HepG2 (cell line): ENCODE results near the gene CLDN11. TPM values are rescaled to one million over a fixed set of nuclear protein-coding genes. Genes with fewer than 3 reads are reported as not detected.

Experiments
- ATAC-seq: fragments of 200-7000 bp; cut with Tn5 transposase; 3 replicates; pipeline ENCODE4 v1.9.1; 2020; ENCODE audit warnings: mild to moderate bottlenecking, moderate library complexity
- BruUV-seq: library from RNA; stranded (reverse); fragments of 400-500 nt; replicated peaks from 2 replicates; lab custom pipeline; 2021; lab: Mats Ljungman, UMichigan
- CTCF ChIA-PET: fragments of 300-600 bp; formaldehyde crosslinking; extraction: SDS; loops from one replicate; lab custom pipeline; 2021; ENCODE audit warnings: low total read pairs, inconsistent platforms, low intra/inter-chr PET ratio; lab: Yijun Ruan, JAX
- POLR2A ChIA-PET: fragments of 350-600 bp; sonication (Branson Sonifier 250); formaldehyde crosslinking; loops from one replicate; lab custom pipeline; 2020; ENCODE audit warnings: antibody characterized with exemption, inconsistent platforms; lab: Yijun Ruan, JAX
- DNase-seq: peaks from one replicate; pipeline ENCODE4 v3.0.0-alpha.2; 2015; ENCODE audit warnings: low spot score
- FAIRE-seq: peaks from 3 replicates; lab custom pipeline; 2011; peaks lifted over from hg19 to GRCh38; lab: Jason Lieb, UNC
- H2AFZ ChIP-seq: one replicate; pipeline ENCODE4 v1.6.1; 2011; ENCODE audit warnings: low read length, inconsistent platforms
- H3K27ac ChIP-seq: fragments of 300-600 bp; 3 replicates; pipeline ENCODE4 v1.8.0; 2011; ENCODE audit warnings: mixed run types, mild to moderate bottlenecking, mixed read lengths, low read length, inconsistent platforms; ENCODE audit not compliant: insufficient read depth; ENCODE audit errors: extremely low read length
- H3K27me3 ChIP-seq, 2 experiments: fragments of 200-600 bp in 1 of 2; 2 replicates in 1 of 2; 3 replicates in 1 of 2; pipeline versions ENCODE4 v1.6.0 to v1.8.0; 2011; ENCODE audit warnings: low read length in 2 of 2, mild to moderate bottlenecking in 2 of 2, moderate library complexity in 2 of 2, inconsistent platforms in 1 of 2; ENCODE audit not compliant: insufficient read depth in 2 of 2, control insufficient read depth in 1 of 2
- H3K36me3 ChIP-seq, 2 experiments: fragments of 200-600 bp in 1 of 2; replicated peaks in 1 of 2; 2 replicates in 1 of 2; 3 replicates in 1 of 2; pipeline versions ENCODE4 v1.5.1 to v1.8.0; 2011; ENCODE audit warnings: low read length in 2 of 2, inconsistent platforms in 1 of 2; ENCODE audit not compliant: insufficient read depth in 2 of 2, control insufficient read depth in 1 of 2
- H3K4me1 ChIP-seq: 2 replicates; pipeline ENCODE4 v1.5.1; 2012; ENCODE audit warnings: low read length, inconsistent platforms; ENCODE audit not compliant: insufficient read depth
- H3K4me2 ChIP-seq: 2 replicates; pipeline ENCODE4 v1.6.0; 2011; ENCODE audit warnings: low read depth, low read length, inconsistent platforms
- H3K4me3 ChIP-seq, 3 experiments: fragments of 200-600 bp in 1 of 3; sonication (generic), shearing (Covaris generic) in 1 of 3; replicated peaks in 1 of 3; 2 replicates each; pipeline ENCODE4 v1.5.1; 2011 to 2016; ENCODE audit warnings: low read length in 3 of 3, inconsistent platforms in 2 of 3, low read depth in 2 of 3, mild to moderate bottlenecking in 2 of 3, control low read depth in 1 of 3, mixed read lengths in 1 of 3; ENCODE audit not compliant: insufficient read depth in 1 of 3
- H3K79me2 ChIP-seq: one replicate; pipeline ENCODE4 v1.6.1; 2011; ENCODE audit warnings: low read length, inconsistent platforms; ENCODE audit not compliant: insufficient read depth
- H3K9ac ChIP-seq: 2 replicates; pipeline ENCODE4 v1.6.0; 2011; ENCODE audit warnings: mild to moderate bottlenecking, low read depth, low read length, inconsistent platforms; ENCODE audit not compliant: insufficient read depth
- H3K9me3 ChIP-seq: 2 replicates; pipeline ENCODE4 v1.5.1; 2012; ENCODE audit warnings: mild to moderate bottlenecking, low read length
- H4K20me1 ChIP-seq: 2 replicates; pipeline ENCODE4 v1.6.0; 2011; ENCODE audit warnings: inconsistent platforms, mild to moderate bottlenecking, low read length, moderate library complexity; ENCODE audit not compliant: insufficient read depth
- DNMT1 ChIP-seq: sonication (generic); formaldehyde crosslinking; IDR thresholded peaks from 2 replicates; pipeline ENCODE4 v1.5.1; 2020; ENCODE audit warnings: mild to moderate bottlenecking, missing genetic modification reagents
- DNMT3B ChIP-seq: conservative IDR thresholded peaks from 2 replicates; pipeline ENCODE4 v1.6.1; 2016; ENCODE audit warnings: missing biosample characterization, control low read depth
- ERF ChIP-seq: IDR thresholded peaks from 2 replicates; pipeline ENCODE4 v1.6.1; 2018; ENCODE audit warnings: missing biosample characterization, missing genetic modification reagents
- ESRRA ChIP-seq: sonication (generic); formaldehyde crosslinking; IDR thresholded peaks from 2 replicates; pipeline ENCODE4 v1.5.1; 2020; ENCODE audit warnings: mild to moderate bottlenecking, low read depth, missing genetic modification reagents
- MBD4 ChIP-seq: IDR thresholded peaks from 2 replicates; pipeline ENCODE4 v1.6.1; 2012; ENCODE audit warnings: low read length, inconsistent platforms, borderline replicate concordance
- NCOR1 ChIP-seq: fragments of 200-600 bp; sonication (generic); IDR thresholded peaks from 2 replicates; pipeline ENCODE4 v1.7.0; 2017; ENCODE audit warnings: antibody characterized with exemption, low read length, borderline replicate concordance
- PCBP2 ChIP-seq: fragments of 200-400 bp; formaldehyde crosslinking; optimal IDR thresholded peaks from 2 replicates; pipeline ENCODE3; 2018; ENCODE audit warnings: low read length, low read depth; ENCODE audit not compliant: poor library complexity, severe bottlenecking
- TOE1 ChIP-seq: sonication (generic); formaldehyde crosslinking; IDR thresholded peaks from 2 replicates; pipeline ENCODE4 v1.4.0; 2020; ENCODE audit warnings: mild to moderate bottlenecking, missing genetic modification reagents
- U2AF2 ChIP-seq: fragments of 200-400 bp; formaldehyde crosslinking; IDR thresholded peaks from 2 replicates; pipeline ENCODE4 v1.6.1; 2017; ENCODE audit warnings: low read depth, mild to moderate bottlenecking, low read length
- ZNF691 ChIP-seq: sonication (generic); formaldehyde crosslinking; IDR thresholded peaks from 2 replicates; pipeline ENCODE4 v1.4.0; 2020; ENCODE audit warnings: missing genetic modification reagents, low read depth, mild to moderate bottlenecking, borderline replicate concordance
- ZNF780A ChIP-seq: sonication (generic); formaldehyde crosslinking; IDR thresholded peaks from 2 replicates; pipeline ENCODE4 v1.8.0; 2022; ENCODE audit warnings: mild to moderate bottlenecking, missing genetic modification reagents, moderate library complexity
- ZNF883 ChIP-seq: sonication (generic); formaldehyde crosslinking; IDR thresholded peaks from 2 replicates; pipeline ENCODE4 v1.5.1; 2020; ENCODE audit warnings: mild to moderate bottlenecking, missing genetic modification reagents; ENCODE audit errors: not compliant biosample characterization
- WGBS: methylation state at CpG from one replicate; pipeline ENCODE4 v1.1.6; 2017; ENCODE audit warnings: low lambda C conversion rate; 5-methylcytosine and 5-hydroxymethylcytosine counted together
- in situ Hi-C: cut with HindIII; loops from 2 replicates; pipeline ENCODE4 v1.10.0; 2017; ENCODE audit warnings: low pct_unique_long_range_greater_than_20kb; ENCODE audit not compliant: extremely low pct_ligation_motif_present
- intact Hi-C: fragments of 100-400 bp; cut with micrococcal nuclease; formaldehyde crosslinking; loops from one replicate; pipeline ENCODE4 v1.10.0; 2022; ENCODE audit not compliant: unreplicated experiment
- polyA plus RNA-seq, 8 experiments: library from polyadenylated mRNA; depleted of rRNA in 3 of 8; stranded (reverse) in 7 of 8; unstranded in 1 of 8; fragments of >200 nt; fragmentation: Illumina TruSeq in 4 of 8; extraction: Trizol in 4 of 8; gene quantifications; 2 replicates each; pipeline versions ENCODE4 v1.2.1 to v1.2.3, GENCODE V29; 2011 to 2016; ENCODE audit warnings: low read depth in 4 of 8, missing spikeins in 1 of 8, mixed read lengths in 1 of 8; ENCODE audit not compliant: insufficient read depth in 1 of 8
- total RNA-seq, 5 experiments: library from RNA; depleted of rRNA; stranded (reverse); fragments of >200 nt; fragmentation: Illumina TruSeq; extraction: Trizol; gene quantifications; 2 replicates each; pipeline ENCODE4 v1.2.3, GENCODE V29; 2016; ENCODE audit warnings: low read depth in 1 of 5
- TF ChIP-seq, protein P1 (sequence below): IDR thresholded peaks from 2 replicates; pipeline ENCODE4 v1.6.1; 2012; ENCODE audit warnings: inconsistent platforms
- TF ChIP-seq, protein P2 (sequence below): sonication (generic); formaldehyde crosslinking; IDR thresholded peaks from 2 replicates; pipeline ENCODE4 v1.9.0; 2021; ENCODE audit warnings: missing genetic modification reagents, borderline replicate concordance
- TF ChIP-seq, protein P3 (sequence below): sonication (generic); formaldehyde crosslinking; IDR thresholded peaks from 2 replicates; pipeline ENCODE4 v1.9.0; 2022; ENCODE audit warnings: low read depth, missing genetic modification reagents
- TF ChIP-seq, protein P4 (sequence below), 2 experiments: sonication (generic) in 1 of 2; formaldehyde crosslinking in 1 of 2; IDR thresholded peaks; 2 replicates each; pipeline versions ENCODE4 v1.4.0 to v1.6.1; 2016 to 2020; ENCODE audit warnings: borderline replicate concordance in 1 of 2, low read depth in 1 of 2, mild to moderate bottlenecking in 1 of 2, missing genetic modification reagents in 1 of 2

Gene CLDN11
- total and polyA plus RNA-seq, 2 of the 13 experiments (the other 11 are each of a cell fraction or from before 2014, with no cell fraction given) = 4.2 to 4.9 TPM

DNA sequence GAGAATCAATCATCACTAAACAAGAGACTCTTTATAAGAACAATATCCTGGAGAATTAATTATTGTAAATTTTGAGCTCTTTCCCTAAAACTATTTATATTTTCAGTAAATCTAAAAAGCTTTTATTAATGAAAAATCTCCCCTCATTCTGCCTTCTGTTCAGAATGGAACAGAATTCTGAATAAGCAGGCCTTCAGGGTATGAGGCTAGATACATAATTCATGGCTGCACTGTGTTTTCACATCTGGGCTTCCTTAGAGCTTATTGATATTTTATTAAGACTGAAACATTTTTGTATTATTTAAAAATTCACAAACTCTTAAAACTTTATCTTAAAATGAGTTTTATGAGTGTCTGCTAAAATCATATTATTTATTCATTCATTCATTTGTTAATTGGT lies 24.8 kb downstream of the CLDN11 start (continued):
- TF ChIP-seq, protein P1, sequence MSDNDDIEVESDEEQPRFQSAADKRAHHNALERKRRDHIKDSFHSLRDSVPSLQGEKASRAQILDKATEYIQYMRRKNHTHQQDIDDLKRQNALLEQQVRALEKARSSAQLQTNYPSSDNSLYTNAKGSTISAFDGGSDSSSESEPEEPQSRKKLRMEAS = no peak
- TF ChIP-seq ZNF883 (no peak), TOE1 (no peak), DNMT1 (CRISPR knock-in tag) (no peak), MBD4 (no peak), ZNF691 (CRISPR knock-in tag) (no peak)

DNA sequence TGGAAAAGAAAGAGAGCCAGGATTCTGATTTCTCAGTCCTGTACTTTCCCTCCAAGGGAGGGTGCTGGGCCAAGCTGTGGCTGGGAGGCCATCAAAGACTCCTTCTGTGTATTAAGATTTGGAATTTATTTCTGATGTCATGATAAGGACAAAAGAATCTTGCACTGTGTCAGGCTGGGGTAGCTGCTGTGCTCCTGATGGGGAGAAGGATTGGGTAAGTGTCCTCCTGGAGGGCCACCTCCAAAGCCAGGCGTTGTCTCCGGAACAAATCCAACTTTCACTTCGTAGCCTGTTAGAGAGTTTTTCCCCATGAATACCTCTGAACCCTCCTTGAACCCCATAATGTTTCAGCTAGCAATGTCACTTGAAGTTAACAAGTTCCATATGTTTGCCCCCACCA lies 29.9 kb downstream of the CLDN11 start:
- H3K4me3 ChIP-seq = no peak overlapping the region
- POLR2A ChIA-PET = no interaction called here
- H3K4me2 ChIP-seq = no peak overlapping the region
- no peaks in the 10 kb centered on the region for H3K79me2 ChIP-seq
- CTCF ChIA-PET = no interaction called here
- no peak overlapping the region for H2AFZ ChIP-seq
- no peak overlapping the region for H3K27ac ChIP-seq
- no peaks in the 10 kb centered on the region for H3K36me3 ChIP-seq
- no peak overlapping the region for H3K9ac ChIP-seq
- intact Hi-C loops (no loop called here), in situ Hi-C loops (no loop called here)
- FAIRE-seq (no peak), ATAC-seq (no peak), DNase-seq (no peak)
- H3K9me3 ChIP-seq = no peaks in the 10 kb centered on the region
- BruUV-seq = no TSS peak
- WGBS = 17% methylated on average over 1 of the region's 3 CpGs
- H3K4me1 ChIP-seq = no peaks in the 10 kb centered on the region
- no peaks in the 10 kb centered on the region for H4K20me1 ChIP-seq
- H3K27me3 ChIP-seq = no peaks in the 10 kb centered on the region
- no peak for TF ChIP-seq PCBP2
- TF ChIP-seq ESRRA (CRISPR knock-in tag) = no peak
- TF ChIP-seq, protein P2, sequence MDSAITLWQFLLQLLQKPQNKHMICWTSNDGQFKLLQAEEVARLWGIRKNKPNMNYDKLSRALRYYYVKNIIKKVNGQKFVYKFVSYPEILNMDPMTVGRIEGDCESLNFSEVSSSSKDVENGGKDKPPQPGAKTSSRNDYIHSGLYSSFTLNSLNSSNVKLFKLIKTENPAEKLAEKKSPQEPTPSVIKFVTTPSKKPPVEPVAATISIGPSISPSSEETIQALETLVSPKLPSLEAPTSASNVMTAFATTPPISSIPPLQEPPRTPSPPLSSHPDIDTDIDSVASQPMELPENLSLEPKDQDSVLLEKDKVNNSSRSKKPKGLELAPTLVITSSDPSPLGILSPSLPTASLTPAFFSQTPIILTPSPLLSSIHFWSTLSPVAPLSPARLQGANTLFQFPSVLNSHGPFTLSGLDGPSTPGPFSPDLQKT (CRISPR knock-in tag) = no peak
- no peak for TF ChIP-seq NCOR1
- no peak for TF ChIP-seq DNMT3B
- TF ChIP-seq, protein P3, sequence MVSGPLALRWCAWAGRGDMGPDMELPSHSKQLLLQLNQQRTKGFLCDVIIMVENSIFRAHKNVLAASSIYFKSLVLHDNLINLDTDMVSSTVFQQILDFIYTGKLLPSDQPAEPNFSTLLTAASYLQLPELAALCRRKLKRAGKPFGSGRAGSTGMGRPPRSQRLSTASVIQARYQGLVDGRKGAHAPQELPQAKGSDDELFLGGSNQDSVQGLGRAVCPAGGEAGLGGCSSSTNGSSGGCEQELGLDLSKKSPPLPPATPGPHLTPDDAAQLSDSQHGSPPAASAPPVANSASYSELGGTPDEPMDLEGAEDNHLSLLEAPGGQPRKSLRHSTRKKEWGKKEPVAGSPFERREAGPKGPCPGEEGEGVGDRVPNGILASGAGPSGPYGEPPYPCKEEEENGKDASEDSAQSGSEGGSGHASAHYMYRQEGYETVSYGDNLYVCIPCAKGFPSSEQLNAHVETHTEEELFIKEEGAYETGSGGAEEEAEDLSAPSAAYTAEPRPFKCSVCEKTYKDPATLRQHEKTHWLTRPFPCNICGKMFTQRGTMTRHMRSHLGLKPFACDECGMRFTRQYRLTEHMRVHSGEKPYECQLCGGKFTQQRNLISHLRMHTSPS (CRISPR knock-in tag) = no peak
- no peak for TF ChIP-seq U2AF2
- no peak for TF ChIP-seq ERF (CRISPR knock-in tag)
- TF ChIP-seq, protein P4, sequence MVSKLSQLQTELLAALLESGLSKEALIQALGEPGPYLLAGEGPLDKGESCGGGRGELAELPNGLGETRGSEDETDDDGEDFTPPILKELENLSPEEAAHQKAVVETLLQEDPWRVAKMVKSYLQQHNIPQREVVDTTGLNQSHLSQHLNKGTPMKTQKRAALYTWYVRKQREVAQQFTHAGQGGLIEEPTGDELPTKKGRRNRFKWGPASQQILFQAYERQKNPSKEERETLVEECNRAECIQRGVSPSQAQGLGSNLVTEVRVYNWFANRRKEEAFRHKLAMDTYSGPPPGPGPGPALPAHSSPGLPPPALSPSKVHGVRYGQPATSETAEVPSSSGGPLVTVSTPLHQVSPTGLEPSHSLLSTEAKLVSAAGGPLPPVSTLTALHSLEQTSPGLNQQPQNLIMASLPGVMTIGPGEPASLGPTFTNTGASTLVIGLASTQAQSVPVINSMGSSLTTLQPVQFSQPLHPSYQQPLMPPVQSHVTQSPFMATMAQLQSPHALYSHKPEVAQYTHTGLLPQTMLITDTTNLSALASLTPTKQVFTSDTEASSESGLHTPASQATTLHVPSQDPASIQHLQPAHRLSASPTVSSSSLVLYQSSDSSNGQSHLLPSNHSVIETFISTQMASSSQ (IDR thresholded peaks at IDR 0.05; ENCODE audit: low read depth) = no peak
- TF ChIP-seq, protein P4 (CRISPR knock-in tag; IDR thresholded peaks at IDR 0.05; ENCODE audit: borderline replicate concordance) = no peak
- TF ChIP-seq ZNF780A (CRISPR knock-in tag) = no peak
